Keratinocyte (primary cell): ENCODE data around the gene FBXO17. TPM values are rescaled to one million over a fixed set of nuclear protein-coding genes. Genes with fewer than 3 reads are reported as not detected.

Experiments used
- DNase-seq: peaks from one replicate; pipeline ENCODE4 v3.0.0-alpha.2; 2011; ENCODE audit warnings: low read depth, missing footprints, low spot score
- FAIRE-seq: peaks from 2 replicates; lab custom pipeline; 2011; peaks lifted over from hg19 to GRCh38; lab: Jason Lieb, UNC
- H2AFZ ChIP-seq: 2 replicates; pipeline ENCODE4 v1.6.0; 2012; ENCODE audit warnings: low read length, control low read depth, inconsistent platforms; ENCODE audit not compliant: control insufficient read depth
- H3K27ac ChIP-seq: 2 replicates; pipeline ENCODE4 v1.5.1; 2011; ENCODE audit warnings: low read length; ENCODE audit not compliant: control insufficient read depth, insufficient read depth
- H3K27me3 ChIP-seq: 3 replicates; pipeline ENCODE4 v1.6.0; 2011; ENCODE audit warnings: low read length; ENCODE audit not compliant: control insufficient read depth, insufficient read depth; ENCODE audit errors: extremely low read depth
- H3K36me3 ChIP-seq, 2 experiments: 2 replicates in 1 of 2; 3 replicates in 1 of 2; pipeline ENCODE4 v1.5.1; 2011; ENCODE audit warnings: low read length in 2 of 2, mild to moderate bottlenecking in 1 of 2; ENCODE audit not compliant: control insufficient read depth in 2 of 2, insufficient read depth in 2 of 2; ENCODE audit errors: extremely low read depth in 1 of 2
- H3K4me1 ChIP-seq: 3 replicates; pipeline ENCODE4 v1.5.1; 2011; ENCODE audit warnings: low read length; ENCODE audit not compliant: control insufficient read depth, insufficient read depth; ENCODE audit errors: extremely low read depth
- H3K4me2 ChIP-seq: 3 replicates; pipeline ENCODE4 v1.6.0; 2011; ENCODE audit warnings: low read depth, low read length; ENCODE audit not compliant: control insufficient read depth, insufficient read depth; ENCODE audit errors: extremely low read depth
- H3K4me3 ChIP-seq, 3 experiments: fragments of 200-600 bp in 1 of 3; sonication (generic) in 1 of 3; 2 replicates in 2 of 3; 3 replicates in 1 of 3; pipeline ENCODE4 v1.5.1; 2011 to 2016; ENCODE audit warnings: low read length in 3 of 3, mild to moderate bottlenecking in 3 of 3, control low read depth in 2 of 3, inconsistent platforms in 1 of 3, low read depth in 1 of 3, mixed read lengths in 1 of 3, mixed run types in 1 of 3, moderate library complexity in 1 of 3; ENCODE audit not compliant: control insufficient read depth in 2 of 3, insufficient read depth in 2 of 3; ENCODE audit errors: extremely low read depth in 1 of 3
- H3K79me2 ChIP-seq: 2 replicates; pipeline ENCODE4 v1.6.0; 2012; ENCODE audit warnings: low read length; ENCODE audit not compliant: control insufficient read depth, insufficient read depth
- H3K9ac ChIP-seq: 3 replicates; pipeline ENCODE4 v1.6.0; 2011; ENCODE audit warnings: low read length; ENCODE audit not compliant: control insufficient read depth, insufficient read depth; ENCODE audit errors: extremely low read depth
- H3K9me1 ChIP-seq: 3 replicates; pipeline ENCODE4 v1.6.0; 2011; ENCODE audit warnings: low read length; ENCODE audit not compliant: control insufficient read depth, insufficient read depth; ENCODE audit errors: extremely low read depth
- H3K9me3 ChIP-seq: 2 replicates; pipeline ENCODE4 v1.5.1; 2012; ENCODE audit warnings: low read depth, low read length; ENCODE audit not compliant: control insufficient read depth
- H4K20me1 ChIP-seq: 3 replicates; pipeline ENCODE4 v1.6.0; 2011; ENCODE audit warnings: low read length; ENCODE audit not compliant: control insufficient read depth, insufficient read depth; ENCODE audit errors: extremely low read depth
- EZH2 ChIP-seq: IDR thresholded peaks from one replicate; pipeline ENCODE4 v1.6.1; 2012; ENCODE audit warnings: inconsistent platforms, mild to moderate bottlenecking, low read length, moderate library complexity
- dilution Hi-C: fragments of 300-500 bp; cut with MboI; formaldehyde crosslinking; loops from one replicate; pipeline ENCODE4 v1.7.0; 2020; ENCODE audit warnings: low sequenced_read_pairs; ENCODE audit not compliant: extremely low pct_ligation_motif_present
- polyA plus RNA-seq, 5 experiments: library from polyadenylated mRNA; depleted of rRNA in 3 of 5; stranded (reverse) in 3 of 5; stranded (forward) in 1 of 5; unstranded in 1 of 5; fragments of >200 nt; gene quantifications; 1 replicate in 1 of 5; 2 replicates in 3 of 5; 3 replicates in 1 of 5; pipeline versions ENCODE4 v1.2.1 to v1.2.3, GENCODE V29; 2011 to 2012; ENCODE audit warnings: missing spikeins in 2 of 5, low read depth in 1 of 5, low replicate concordance in 1 of 5
- TF ChIP-seq, protein P1 (sequence below), 3 experiments: IDR thresholded peaks in 1 of 3; conservative IDR thresholded peaks in 1 of 3; optimal IDR thresholded peaks in 1 of 3; 2 replicates in 2 of 3; 3 replicates in 1 of 3; pipeline versions ENCODE3 to v1.5.1; 2011; ENCODE audit warnings: low read length in 3 of 3, mild to moderate bottlenecking in 3 of 3, moderate library complexity in 2 of 3, control low read depth in 1 of 3, inconsistent platforms in 1 of 3; ENCODE audit not compliant: insufficient read depth in 2 of 3; ENCODE audit errors: extremely low read depth in 1 of 3

The FBXO17 gene
- polyA plus RNA-seq, 1 donor (not counting 4 experiments of a cell fraction or from before 2014, with no cell fraction given) = 5.4 TPM

- DNase-seq (no peak), FAIRE-seq (no peak)
- Histone ChIP-seq H3K36me3 (peaks cover 15 to 19% of the 10 kb centered on the region in 2 experiments), H3K9me3 (no peaks in the 10 kb centered on the region), H3K27ac (no peak overlapping the region), H3K4me1 (no peaks in the 10 kb centered on the region), H3K79me2 (no peaks in the 10 kb centered on the region), H2AFZ (no peak overlapping the region), H4K20me1 (no peaks in the 10 kb centered on the region), H3K4me2 (no peak overlapping the region), H3K27me3 (no peaks in the 10 kb centered on the region), H3K4me3 (no peak overlapping the region), H3K9ac (no peak overlapping the region), H3K9me1 (no peaks in the 10 kb centered on the region)
- dilution Hi-C loops = no loop called here
- TF ChIP-seq, protein P1, sequence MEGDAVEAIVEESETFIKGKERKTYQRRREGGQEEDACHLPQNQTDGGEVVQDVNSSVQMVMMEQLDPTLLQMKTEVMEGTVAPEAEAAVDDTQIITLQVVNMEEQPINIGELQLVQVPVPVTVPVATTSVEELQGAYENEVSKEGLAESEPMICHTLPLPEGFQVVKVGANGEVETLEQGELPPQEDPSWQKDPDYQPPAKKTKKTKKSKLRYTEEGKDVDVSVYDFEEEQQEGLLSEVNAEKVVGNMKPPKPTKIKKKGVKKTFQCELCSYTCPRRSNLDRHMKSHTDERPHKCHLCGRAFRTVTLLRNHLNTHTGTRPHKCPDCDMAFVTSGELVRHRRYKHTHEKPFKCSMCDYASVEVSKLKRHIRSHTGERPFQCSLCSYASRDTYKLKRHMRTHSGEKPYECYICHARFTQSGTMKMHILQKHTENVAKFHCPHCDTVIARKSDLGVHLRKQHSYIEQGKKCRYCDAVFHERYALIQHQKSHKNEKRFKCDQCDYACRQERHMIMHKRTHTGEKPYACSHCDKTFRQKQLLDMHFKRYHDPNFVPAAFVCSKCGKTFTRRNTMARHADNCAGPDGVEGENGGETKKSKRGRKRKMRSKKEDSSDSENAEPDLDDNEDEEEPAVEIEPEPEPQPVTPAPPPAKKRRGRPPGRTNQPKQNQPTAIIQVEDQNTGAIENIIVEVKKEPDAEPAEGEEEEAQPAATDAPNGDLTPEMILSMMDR (optimal IDR thresholded peaks at IDR 0.05 in 1 of 3, IDR thresholded peaks at IDR 0.05 in 1 of 3, conservative IDR thresholded peaks at IDR 0.05 in 1 of 3; ENCODE audit: extremely low read depth in 1 of 3, insufficient read depth in 2 of 3, low read length in 3 of 3) = no peak
- no peak for TF ChIP-seq EZH2
These were observed 54.7 kb downstream of the FBXO17 start for GRCh38 chr19:38920602-38921419.

DNA sequence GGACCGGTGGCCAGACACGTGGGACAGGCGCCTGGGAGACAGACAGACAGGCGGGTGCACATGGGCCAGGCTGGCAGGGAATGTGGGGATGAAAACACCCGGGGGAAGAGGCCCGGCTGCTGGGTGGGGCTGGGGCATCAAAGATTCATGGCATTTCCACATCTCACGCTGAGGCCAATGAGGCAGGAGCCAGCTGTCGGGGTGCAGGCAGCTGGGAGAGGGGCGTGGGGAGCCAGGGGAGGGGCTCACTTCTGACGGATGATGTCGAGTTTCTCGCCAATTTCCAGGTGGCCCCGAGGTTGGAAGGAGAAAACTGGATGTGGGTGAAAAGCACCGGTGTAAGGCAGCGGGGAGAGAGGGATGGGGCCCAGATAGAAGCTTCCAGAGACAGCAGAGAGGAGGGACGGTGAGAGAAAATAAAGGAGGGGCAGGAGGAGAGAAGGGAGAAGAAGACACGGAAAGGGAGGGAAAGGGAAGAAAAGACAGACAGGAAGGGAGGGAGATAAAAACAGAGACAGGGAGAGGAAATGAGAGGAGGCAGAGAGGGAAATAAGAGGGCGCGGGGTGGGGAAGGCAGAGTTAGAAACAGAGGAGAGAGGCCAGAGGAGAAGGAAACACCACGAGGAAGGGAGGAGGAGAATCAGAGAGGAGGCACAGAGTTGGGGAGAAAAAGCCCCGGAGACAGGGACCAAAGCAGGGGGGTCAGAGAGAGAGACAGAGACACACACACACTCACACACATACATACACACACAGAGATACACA, 55.5 kb downstream of the FBXO17 start:
- no peaks in the 10 kb centered on the region for H3K9me3 ChIP-seq
- TF ChIP-seq, protein P1 (optimal IDR thresholded peaks at IDR 0.05 in 1 of 3, IDR thresholded peaks at IDR 0.05 in 1 of 3, conservative IDR thresholded peaks at IDR 0.05 in 1 of 3; ENCODE audit: extremely low read depth in 1 of 3, insufficient read depth in 2 of 3, low read length in 3 of 3) = no peak
- no peak for TF ChIP-seq EZH2
- FAIRE-seq = no peak

More for the DNA sequence above, 55.5 kb downstream of the FBXO17 start:
- Histone ChIP-seq H3K27me3 (no peaks in the 10 kb centered on the region), H3K4me1 (no peaks in the 10 kb centered on the region), H3K79me2 (no peaks in the 10 kb centered on the region), H3K4me2 (no peak overlapping the region), H2AFZ (no peak overlapping the region), H3K9me1 (no peaks in the 10 kb centered on the region), H3K27ac (no peak overlapping the region), H3K4me3 (no peak overlapping the region), H3K36me3 (peaks cover 13 to 15% of the 10 kb centered on the region in 2 experiments), H4K20me1 (no peaks in the 10 kb centered on the region), H3K9ac (no peak overlapping the region)
- no peak for DNase-seq
- dilution Hi-C loops = no loop called here
